Amygdala (tissue), 56 donors: Measurements from ENCODE around the gene INSIG1.
A peak's percentile ranks its signal among the peaks of the same experiment; 100 is the strongest.

Experiments
- DNase-seq, 56 donors: peaks; one replicate each; lab custom pipeline; 2025; lab: John Stamatoyannopoulos, UW

Gene INSIG1

DNA sequence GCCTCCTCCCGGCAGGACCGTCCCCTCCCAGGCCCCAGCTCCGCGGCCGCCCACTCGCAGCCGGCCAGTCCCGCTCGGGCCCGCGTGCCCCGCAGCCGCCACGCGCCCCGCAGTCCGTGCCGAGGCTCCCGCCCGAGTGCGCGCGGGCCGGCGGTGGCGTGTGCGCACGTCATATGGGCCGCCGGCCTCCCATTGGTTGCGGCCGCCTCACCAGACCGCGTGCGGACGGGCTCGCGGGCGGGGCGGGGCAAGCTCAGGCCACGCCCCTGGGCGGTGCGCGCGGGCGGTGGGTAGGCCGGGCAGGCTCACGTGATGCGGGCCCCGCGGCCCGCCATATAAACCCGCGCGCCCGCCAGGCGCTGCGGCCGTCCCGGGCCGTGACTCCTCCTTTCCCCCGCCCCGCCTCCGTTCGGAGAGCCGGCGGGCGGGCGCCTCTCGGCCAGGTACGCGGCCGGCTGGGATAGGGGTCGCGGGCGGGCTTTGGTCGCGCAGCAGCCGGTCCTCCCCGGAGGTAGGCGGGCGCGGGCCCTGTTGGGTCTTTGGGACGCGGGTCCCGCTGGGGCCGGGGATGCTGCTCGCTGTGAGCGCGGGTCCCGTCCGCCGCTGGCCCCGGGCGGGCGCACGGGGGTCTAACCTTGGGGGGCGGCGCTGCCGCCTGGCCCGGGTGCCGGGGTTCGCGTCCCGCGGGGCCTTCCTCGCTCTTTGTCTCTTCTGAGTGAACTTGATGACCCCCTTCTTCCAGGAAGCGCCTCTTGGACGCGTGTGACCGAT lies at the start of gene INSIG1:
INSIG1 (plus strand) TSS at position 362 of the 771 bp plus-strand sequence; CDS start at position 770, 408 bp downstream.
- DNase-seq: peak in 55 of 56 donors; percentile 46 to 97 (median 85)

DNA sequence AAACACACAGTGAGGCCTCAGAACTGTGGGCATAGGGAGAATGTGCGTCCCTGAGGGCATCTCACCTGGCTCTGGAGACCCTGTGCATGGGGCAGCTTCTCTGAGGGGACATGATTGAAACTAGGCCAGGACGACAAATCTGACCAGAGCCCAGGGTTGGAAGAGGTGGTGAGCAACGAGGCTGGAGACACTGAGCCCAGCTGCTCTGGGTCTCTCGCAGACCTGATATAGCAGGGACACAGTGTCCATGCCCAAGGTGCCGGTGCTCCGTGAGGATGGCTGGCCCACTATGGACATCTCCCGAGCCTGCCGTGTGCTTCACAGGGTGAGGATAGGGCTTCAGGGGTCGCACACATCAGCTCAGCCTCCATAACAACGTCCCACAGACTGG lies 49.3 kb upstream of the INSIG1 start:
- no peak for DNase-seq

DNA sequence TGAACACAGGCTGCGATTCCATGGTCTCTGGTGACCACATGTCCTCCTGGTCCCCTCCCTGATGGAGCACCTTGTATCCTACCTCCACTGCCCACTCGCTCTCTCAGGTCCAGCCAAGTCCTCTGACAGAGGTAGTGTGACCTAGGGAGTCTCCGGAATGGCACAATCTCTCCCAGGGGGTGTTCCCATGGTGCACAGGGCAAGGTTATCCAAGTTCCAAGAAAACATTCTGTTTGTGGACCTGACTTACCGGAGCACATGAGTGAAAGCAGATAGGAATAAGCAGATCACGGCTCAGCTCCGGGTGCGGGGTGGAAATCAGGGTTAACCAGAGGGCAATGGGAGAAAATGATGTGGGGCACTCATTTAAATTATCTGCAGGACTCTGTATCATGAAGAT lies 45.8 kb upstream of the INSIG1 start:
- DNase-seq: no peak

DNA sequence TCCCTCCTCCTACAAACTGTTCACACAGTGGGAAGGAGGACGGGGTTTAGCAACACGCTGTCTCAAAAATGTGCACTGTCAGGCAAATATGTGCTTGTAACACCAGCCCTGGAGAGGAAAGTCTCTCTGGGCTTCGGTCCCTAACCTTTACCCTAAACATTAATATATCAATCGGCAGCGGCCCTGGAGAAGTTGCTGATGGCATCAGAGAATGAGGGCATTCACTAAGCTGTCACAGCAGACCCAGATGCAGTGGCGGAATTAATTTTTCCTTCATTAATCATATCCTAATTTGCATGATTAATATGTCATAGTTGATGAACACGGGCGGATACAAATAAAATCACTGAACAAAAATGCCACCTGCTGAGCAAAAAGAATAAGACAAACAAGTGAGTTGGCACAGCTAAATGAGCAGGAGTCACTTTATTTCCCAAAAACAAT lies 45.2 kb upstream of the INSIG1 start:
- no peak for DNase-seq

DNA sequence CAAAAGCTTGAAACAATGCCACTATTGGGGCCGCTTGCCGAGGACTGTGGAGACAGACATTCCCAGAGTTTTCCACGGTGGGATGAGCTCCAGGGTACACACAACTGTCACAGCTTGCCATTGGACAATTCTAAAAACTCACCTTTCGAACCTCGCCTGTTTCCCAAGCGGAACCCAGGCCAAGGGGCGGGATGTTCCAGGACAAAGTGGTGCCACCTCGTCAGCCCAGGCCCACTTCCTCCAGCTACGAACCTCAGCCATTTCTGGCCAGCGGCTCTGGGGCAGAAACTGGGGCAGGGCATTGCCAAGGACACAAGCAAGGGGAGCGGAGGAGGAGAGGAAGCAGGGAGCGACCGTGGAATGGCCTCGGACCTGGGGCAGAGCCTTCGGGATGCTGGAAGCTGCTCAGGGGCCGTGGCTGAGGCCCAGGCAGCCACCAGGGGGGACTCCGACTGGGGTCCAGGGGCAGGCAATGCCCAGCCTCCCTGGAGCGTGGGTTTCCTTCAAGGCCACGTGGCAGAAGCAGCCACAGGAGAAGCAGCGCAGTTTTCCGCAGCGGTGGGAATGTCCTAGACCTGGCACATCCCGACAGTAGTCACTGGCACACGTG lies 44.7 kb upstream of the INSIG1 start:
- DNase-seq: no peak

GRCh38 chr7:155254018-155254417 lies 43.7 kb upstream of the INSIG1 start:
- no peak for DNase-seq

- DNase-seq: no peak
Measured at GRCh38 chr7:155255071-155255470, 42.6 kb upstream of the INSIG1 start.

DNA sequence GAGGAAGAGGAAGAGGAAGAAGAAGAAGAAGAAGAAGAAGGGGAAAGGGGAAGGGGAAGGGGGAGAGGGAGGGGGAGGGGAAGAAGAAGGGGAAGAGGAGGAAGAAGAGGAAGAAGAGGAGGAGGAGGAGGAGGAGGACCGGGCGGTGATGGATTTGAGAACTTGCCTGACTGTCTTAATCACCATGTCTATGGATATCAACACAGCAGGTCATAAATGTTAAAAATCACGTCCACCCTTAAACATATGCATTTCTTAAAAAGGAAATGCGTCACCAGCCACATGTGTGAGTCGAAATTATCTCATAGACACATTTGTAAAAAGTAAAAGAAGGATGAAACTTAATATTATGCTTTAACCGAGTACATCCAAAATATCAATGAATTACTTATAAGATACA lies 42.1 kb upstream of the INSIG1 start:
- no peak for DNase-seq

DNA sequence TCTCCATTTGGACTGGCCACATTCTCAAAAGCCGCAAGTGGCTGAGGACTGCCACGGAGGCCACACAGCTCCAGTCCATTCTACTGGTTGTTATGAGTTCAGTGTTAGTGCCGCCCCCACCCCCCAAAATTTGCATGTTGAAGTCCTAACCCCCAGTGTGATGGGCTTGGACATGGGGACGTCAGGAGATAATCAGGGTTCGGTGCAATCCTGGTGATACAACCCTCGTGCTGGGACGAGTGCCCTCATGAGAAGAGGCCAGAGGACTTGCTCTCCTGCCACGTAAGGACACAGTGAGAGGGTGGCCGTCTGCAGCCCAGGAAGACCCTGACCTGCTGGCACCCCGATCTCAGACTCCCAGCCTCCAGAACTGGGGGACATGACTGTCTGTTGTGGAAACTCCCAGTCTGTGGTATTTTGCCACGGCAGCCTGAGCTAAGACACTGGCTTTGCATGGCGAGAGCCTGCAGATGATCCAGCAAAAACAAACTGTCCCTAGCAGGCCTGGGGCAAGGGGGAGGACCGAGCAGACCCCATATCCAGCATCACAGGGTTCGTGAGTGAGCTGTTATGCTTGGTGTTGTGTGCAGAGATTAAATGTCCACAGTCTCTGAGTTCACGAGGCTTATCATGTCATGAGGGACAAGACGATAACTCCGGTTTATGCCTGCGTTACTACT lies 41.5 kb upstream of the INSIG1 start:
- DNase-seq: no peak

DNA sequence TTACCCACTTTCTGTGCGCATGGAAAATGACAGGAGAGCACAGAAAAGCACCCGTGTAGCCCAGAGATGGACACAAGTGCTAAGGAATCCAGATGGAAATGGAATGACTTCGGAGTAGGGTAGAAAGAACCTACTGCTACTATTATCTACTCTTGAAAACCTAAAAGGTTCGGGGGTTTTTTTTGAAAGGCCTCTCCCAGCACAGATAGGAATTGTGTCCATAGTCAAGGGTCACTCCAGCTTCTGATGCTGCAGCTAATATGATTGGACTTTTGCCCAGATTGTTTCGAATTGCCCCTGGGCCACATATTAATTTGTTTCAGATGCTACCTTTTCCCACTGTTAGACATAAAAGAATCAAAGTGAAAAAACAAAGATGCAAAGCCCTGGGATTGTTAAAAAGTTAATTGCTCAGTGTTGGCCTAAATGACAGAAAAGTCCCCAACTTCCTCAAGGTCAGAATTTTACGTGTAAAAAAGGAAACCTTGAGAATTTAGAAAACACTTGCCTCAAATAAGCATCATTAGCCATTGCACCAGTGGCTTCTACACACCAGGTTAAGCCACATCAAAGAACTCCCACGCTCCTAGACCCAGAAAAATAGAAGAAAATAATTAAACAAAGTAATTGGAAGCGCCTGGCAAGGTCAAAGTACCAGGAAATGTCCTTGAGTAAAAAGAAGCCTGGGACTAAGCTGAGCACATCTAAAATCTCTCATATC lies 40.8 kb upstream of the INSIG1 start:
- DNase-seq: no peak

DNA sequence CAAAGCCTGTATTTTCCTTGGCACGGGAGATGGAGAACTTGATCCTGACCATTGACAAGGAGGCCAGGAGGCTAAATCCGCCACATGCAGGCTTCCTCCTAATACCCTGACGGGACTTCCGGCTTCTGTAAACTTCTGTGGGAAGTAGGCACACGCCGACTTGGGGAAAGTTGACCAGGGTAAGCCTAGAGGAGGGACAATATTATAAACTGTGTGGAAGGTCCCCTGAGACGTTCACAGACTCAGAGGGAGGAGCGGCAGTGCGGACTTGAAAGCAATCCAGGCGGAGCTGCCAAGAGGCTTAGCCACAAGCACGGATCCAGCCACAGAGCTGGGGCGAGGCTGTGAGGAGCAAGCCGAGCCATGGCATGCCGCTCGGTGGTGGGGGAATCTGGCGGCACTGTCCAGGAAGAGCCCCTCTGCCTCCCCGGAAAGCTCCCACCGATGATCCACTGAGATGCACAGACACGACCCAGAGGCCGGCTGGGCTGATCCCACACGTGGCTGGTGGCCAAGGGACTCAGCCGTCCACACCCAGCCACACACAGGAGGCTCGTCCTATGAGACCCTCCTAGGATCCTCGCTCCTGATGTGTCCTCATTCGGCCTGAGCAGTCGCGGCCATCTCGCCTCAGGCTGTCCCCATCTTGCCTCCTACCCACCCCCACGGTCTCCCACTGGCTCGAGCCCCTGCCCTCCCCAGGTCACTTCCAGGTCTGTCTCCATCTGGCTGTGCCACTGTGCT lies 40.0 kb upstream of the INSIG1 start:
- DNase-seq: no peak

DNA sequence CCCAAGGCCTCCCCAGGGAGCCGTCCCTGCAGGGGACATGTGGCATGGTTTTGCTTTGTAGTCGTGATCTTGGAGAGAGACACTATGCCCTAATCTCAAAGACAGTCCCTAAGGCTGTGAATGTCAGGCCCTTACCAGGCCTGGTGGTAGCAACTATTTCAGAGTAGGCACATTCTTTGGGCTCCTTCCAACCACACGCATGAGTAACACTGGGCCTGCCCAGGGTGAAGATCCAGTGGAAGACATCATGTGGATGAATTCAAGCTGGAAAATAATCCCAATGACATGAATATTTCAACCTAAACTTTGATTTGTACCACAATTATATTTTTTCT lies 39.5 kb upstream of the INSIG1 start:
- no peak for DNase-seq

DNA sequence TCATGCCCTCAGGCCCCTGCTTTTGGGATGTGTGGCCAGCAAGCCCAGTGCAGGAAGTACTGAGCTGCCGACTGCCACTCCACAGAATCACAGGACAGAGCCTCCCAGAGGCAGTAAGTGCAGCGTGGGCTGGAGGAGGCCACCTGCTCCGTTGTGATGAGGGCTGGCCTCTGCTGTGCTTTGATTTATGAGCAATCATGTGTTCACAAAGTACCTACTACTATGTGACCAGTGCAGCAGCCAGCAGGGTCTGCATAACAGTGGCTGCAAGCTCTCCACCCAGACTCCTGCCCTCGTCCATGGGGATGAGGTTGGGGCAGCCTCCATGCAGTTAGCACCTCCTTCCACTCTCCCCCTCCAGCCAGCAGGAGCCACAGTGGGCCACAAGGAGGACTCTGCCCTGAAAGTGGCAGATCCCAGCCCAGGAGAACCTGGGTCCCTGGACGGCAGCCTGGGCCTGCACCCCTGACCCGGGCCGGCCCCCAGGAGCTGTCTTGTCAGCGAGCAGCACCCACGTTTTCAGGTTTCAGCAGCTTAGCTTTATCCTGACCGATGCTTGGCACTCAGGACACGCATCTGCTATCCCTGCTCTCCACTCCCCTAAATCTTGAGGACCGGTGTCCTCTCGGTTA lies 37.7 kb upstream of the INSIG1 start:
- DNase-seq: no peak

DNA sequence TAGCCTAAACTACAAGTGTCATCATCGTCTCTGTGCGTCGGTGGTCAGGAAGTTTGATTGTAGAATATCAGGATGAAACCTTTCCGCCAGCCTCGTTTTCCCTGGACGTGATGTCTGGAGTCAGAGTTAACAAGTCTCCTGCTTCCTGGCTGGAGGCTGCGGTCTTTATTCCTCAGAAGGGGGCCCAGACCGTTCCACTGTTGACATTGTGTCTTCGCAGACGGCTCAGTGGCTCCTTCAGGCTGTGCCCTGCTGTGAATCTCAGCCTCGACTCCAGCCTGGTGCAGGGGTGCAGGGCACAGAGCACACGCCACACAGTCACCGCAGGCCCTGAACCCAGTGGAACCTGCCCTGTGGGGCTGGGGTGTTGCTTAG lies 37.2 kb upstream of the INSIG1 start:
- no peak for DNase-seq

- no peak for DNase-seq
Measured at GRCh38 chr7:155261031-155261985, 36.4 kb upstream of the INSIG1 start.

- DNase-seq: no peak
Measured at GRCh38 chr7:155262031-155262430, 35.6 kb upstream of the INSIG1 start.

- DNase-seq: no peak
Measured at GRCh38 chr7:155263051-155263450, 34.6 kb upstream of the INSIG1 start.

DNA sequence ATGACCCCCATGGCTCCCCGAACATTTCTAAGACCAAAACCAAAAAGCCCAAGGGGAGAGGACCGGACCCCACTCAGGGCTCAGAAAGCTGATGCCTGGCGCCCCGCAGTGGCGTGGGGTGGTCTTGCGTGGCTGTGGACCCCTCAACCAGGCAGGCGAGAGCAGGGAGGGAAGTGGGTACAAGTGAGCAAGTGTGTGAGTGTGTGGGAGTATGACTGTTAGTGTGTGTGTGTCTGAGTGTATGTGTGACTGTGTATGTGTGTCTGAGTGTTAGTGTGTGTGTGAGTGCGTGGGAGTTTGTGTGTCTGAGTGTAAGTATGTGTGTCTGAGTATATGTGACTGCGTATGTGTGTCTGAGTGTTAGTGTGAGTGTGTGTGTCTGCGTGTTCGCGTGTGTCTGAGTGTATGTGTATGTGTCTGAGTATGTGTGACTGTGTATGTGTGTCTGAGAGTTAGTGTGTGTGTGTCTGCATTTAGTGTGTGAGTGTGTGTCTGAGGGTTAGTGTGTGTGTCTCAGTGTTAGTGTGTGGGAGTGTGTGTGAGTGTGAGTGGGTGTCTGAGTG lies 34.0 kb upstream of the INSIG1 start:
- no peak for DNase-seq

DNA sequence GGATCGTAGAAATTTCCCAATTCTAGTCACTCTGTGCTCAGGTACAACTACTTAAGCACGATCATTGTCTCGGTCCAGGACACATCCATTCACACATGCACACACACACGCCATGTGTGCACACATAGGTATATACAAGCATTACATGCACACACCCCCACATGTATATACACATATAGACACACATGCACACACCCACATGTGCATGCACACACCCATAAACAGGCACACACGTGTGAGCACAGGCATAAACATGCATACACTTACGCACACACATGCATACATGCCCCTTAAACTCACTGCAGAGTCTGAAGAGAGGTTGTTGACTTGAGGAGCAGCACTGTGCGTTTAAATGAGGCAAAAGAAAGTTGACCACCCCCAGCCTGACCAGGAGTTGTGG lies 32.5 kb upstream of the INSIG1 start:
- DNase-seq: no peak
